ENCODE data around the gene LEP. TPM values are rescaled to one million over a fixed set of nuclear protein-coding genes. Genes with fewer than 3 reads are reported as not detected.

LEP gene
- total and polyA plus RNA-seq, 8 donors = 0.05 to 0.12 TPM; not detected in 6

DNA sequence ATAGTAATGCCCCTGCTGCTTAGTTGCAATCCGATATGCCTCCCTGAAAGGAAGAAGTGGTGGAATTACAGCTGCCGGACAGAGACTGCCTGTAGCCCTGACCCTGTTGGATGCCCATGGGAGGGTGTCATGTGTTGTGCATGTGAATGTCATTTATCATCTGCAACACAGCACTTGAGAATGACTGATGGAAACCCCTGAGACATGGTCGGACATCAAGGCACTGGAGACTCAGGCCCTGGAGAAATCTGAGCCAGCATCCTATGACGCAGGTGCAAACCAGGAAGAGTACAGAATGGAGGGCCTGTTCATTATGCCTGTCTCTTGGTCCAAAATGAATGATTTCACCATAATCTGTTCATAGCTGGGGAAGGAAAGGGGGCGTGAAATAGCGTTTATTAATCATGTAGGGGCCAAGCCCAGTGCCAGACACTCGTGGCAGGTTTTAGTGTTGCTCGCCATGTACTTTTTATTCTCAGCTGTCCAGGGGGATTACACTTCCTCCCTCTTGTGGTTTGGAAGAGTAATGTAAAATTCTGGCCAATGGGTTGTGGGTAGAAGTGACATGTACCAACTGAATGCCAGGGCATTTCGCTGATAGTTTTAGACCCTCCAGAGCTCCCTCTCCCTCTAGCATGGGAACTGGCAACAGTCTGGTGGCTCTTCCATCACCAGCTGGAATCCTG lies 23.0 kb upstream of the LEP start:
- peak overlapping the region in 1 of 5 donors; percentile 28 for H3K27ac ChIP-seq
- no peaks in the 10 kb centered on the region for H3K36me3 ChIP-seq
- H3K4me3 ChIP-seq = no peak overlapping the region
- WGBS, 5 donors = 75 to 84% (median 78%) methylated on average over 9 of the region's 9 CpGs
- DNase-seq = no peak
- intact Hi-C loops (cut with DNase I; ENCODE audit: low total_unique reads) = no loop called here
- no peaks in the 10 kb centered on the region for H3K9me3 ChIP-seq
- H3K27me3 ChIP-seq = peaks cover 0 to 14% (median 0%) of the 10 kb centered on the region in 3 donors
- TF ChIP-seq POLR2AphosphoS5 (IDR thresholded peaks at IDR 0.05) = no peak
- TF ChIP-seq, protein P1, sequence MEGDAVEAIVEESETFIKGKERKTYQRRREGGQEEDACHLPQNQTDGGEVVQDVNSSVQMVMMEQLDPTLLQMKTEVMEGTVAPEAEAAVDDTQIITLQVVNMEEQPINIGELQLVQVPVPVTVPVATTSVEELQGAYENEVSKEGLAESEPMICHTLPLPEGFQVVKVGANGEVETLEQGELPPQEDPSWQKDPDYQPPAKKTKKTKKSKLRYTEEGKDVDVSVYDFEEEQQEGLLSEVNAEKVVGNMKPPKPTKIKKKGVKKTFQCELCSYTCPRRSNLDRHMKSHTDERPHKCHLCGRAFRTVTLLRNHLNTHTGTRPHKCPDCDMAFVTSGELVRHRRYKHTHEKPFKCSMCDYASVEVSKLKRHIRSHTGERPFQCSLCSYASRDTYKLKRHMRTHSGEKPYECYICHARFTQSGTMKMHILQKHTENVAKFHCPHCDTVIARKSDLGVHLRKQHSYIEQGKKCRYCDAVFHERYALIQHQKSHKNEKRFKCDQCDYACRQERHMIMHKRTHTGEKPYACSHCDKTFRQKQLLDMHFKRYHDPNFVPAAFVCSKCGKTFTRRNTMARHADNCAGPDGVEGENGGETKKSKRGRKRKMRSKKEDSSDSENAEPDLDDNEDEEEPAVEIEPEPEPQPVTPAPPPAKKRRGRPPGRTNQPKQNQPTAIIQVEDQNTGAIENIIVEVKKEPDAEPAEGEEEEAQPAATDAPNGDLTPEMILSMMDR (IDR thresholded peaks at IDR 0.05) = no peak
- TF ChIP-seq EP300 (IDR thresholded peaks at IDR 0.05) = no peak
- peaks cover 0 to 5% (median 1%) of the 10 kb centered on the region in 4 donors for H3K4me1 ChIP-seq

DNA sequence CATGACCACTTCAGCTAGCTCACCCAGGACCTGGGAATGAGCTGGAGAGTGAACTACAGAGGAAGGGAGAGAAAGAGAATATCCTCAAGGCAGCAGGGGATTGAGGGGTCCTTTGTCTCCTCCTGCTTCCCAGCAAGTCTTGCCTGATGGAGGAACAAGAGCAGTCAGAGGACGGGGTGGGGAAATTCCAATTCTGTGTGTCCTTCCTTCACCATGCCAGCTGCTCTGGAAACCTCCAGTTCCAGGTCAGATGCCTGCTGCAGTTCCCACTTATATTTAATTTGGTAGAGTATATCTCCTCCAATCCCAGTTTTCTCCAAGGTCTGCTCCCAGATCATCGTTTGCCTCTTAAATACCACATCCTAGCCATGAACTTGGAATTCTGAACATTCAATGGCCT lies 21.4 kb upstream of the LEP start:
- Histone ChIP-seq H3K4me3 (no peak overlapping the region), H3K36me3 (no peaks in the 10 kb centered on the region), H3K27ac (no peak overlapping the region), H3K9me3 (no peaks in the 10 kb centered on the region), H3K4me1 (peaks cover 0 to 5% (median 1%) of the 10 kb centered on the region in 4 donors), H3K27me3 (peaks cover 0 to 14% (median 0%) of the 10 kb centered on the region in 3 donors)
- whole genome bisulfite sequencing, 5 donors = 75 to 78% (median 76%) methylated on average over 2 of the region's 2 CpGs
- no peak for DNase-seq
- no peak for TF ChIP-seq EP300 (IDR thresholded peaks at IDR 0.05)
- TF ChIP-seq, protein P1 (IDR thresholded peaks at IDR 0.05) = no peak
- no peak for TF ChIP-seq POLR2AphosphoS5 (IDR thresholded peaks at IDR 0.05)
- TF ChIP-seq POLR2A (IDR thresholded peaks at IDR 0.05) = no peak
- intact Hi-C loops (cut with DNase I; ENCODE audit: low total_unique reads) = no loop called here

DNA sequence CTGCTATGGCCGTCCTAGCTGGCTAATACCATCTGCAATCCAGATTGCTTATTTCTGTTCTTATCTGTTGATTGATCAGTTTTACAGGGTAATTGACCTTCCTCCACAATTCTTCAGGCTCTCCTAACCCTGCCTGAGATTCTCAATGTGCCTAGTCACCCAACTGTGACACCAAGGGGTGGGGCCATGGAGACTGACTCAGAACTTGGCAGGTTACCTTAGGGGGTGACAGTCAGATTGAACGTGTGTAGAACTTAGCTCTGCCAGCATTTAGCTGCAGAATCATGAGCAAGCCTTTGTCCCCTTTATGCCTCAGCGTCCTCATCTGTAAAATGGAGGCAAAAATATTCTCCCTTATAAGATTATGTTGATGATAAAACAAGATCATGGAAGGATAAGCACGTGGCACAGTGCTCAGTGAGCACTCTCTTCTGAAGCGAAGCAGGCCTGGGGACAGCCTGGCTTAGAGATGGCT lies 19.1 kb upstream of the LEP start:
- intact Hi-C loops (cut with DNase I; ENCODE audit: low total_unique reads) = no loop called here
- Histone ChIP-seq H3K36me3 (no peaks in the 10 kb centered on the region), H3K4me1 (peaks cover 0 to 5% (median 0%) of the 10 kb centered on the region in 4 donors), H3K27ac (no peak overlapping the region), H3K27me3 (peaks cover 0 to 14% (median 0%) of the 10 kb centered on the region in 3 donors), H3K9me3 (no peaks in the 10 kb centered on the region), H3K4me3 (no peak overlapping the region)
- no peak for TF ChIP-seq POLR2AphosphoS5 (IDR thresholded peaks at IDR 0.05)
- TF ChIP-seq EP300 (IDR thresholded peaks at IDR 0.05) = no peak
- no peak for TF ChIP-seq POLR2A (IDR thresholded peaks at IDR 0.05)
- TF ChIP-seq, protein P1 (IDR thresholded peaks at IDR 0.05) = no peak
- 59 to 70% (median 64%) methylated on average over 5 of the region's 5 CpGs for WGBS, 5 donors
- DNase-seq = no peak

DNA sequence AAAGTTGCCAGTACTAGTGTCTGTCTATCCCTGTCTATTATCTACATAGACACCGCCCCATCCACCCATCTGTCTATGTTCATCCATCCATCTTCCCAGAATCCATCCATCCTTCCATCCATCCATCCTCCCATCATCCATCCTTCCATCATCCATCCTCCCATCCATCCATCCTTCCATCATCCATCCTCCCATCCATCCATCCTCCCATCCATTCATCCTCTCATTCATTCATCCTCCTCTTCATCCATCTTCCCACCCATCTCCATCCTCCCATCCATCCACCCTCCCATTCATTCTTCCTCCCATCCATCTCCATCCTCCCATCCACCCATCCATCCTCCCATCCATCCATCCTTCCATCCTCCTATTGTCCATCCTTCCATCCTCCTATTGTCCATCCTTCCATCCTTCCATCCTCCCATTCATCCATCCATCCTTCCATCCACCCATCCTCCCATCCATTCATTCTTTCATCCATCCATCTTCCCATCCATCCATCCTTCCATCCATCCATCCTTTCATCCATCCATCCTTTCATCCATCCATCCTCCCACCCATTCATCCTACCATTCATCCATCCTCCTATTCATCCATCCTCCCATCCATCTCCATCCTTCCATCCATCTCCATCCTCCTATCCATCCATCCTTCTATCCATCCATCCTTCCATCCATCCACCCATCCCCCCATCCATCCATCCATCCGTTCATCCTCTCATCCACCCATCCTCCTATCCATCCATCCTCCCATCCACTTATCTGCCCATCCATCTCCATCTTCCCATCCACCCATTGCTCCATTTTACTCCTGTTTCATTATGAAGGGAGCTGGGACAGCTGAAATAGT lies 14.7 kb upstream of the LEP start:
- no peak for DNase-seq
- Histone ChIP-seq H3K36me3 (no peaks in the 10 kb centered on the region), H3K27ac (no peak overlapping the region), H3K4me3 (no peak overlapping the region), H3K27me3 (peaks cover 0 to 20% (median 0%) of the 10 kb centered on the region in 3 donors), H3K4me1 (peaks cover 0 to 5% (median 0%) of the 10 kb centered on the region in 4 donors), H3K9me3 (no peaks in the 10 kb centered on the region)
- TF ChIP-seq, protein P1 (IDR thresholded peaks at IDR 0.05) = no peak
- TF ChIP-seq POLR2AphosphoS5 (IDR thresholded peaks at IDR 0.05) (no peak), POLR2A (IDR thresholded peaks at IDR 0.05) (no peak), EP300 (IDR thresholded peaks at IDR 0.05) (no peak)
- 81 to 88% (median 83%) methylated on average over 2 of the region's 2 CpGs for WGBS, 5 donors
- intact Hi-C loops (cut with DNase I; ENCODE audit: low total_unique reads) = no loop called here
